GM18507 (cell line): ENCODE data around the gene FLAD1.
A peak's percentile ranks its signal among the peaks of the same experiment; 100 is the strongest.

ENCODE experiments used
- DNase-seq: peaks from one replicate; pipeline ENCODE4 v3.0.0; 2011; ENCODE audit warnings: low read depth; ENCODE audit not compliant: insufficient read length; ENCODE audit errors: extremely low spot score
- FAIRE-seq: peaks from 2 replicates; lab custom pipeline; 2011; peaks lifted over from hg19 to GRCh38; lab: Jason Lieb, UNC

FLAD1 gene

GRCh38 chr1:154982897-154983648 lies at the start of gene FLAD1:
TSS of gene FLAD1 (plus strand) at chr1:154983344. CDS start at chr1:154983695, 351 bp downstream.
- peak; percentile 95 for FAIRE-seq

GRCh38 chr1:154934358-154934948 lies 48.7 kb upstream of the FLAD1 start:
- FAIRE-seq, result no peak

More at GRCh38 chr1:154982897-154983648, at the start of gene FLAD1:
- peak; percentile 94 for DNase-seq

GRCh38 chr1:154935749-154936554 lies 47.2 kb upstream of the FLAD1 start:
- DNase-seq, result no peak

More at GRCh38 chr1:154934358-154934948, 48.7 kb upstream of the FLAD1 start:
- no peak for DNase-seq

GRCh38 chr1:154936555-154937084 lies 46.5 kb upstream of the FLAD1 start, which contains the start of gene PMVK:
TSS of gene PMVK (minus strand) at chr1:154936719. CDS start at chr1:154936685, 34 bp downstream.
- FAIRE-seq, result no peak
- peak; percentile 82 for DNase-seq

More at GRCh38 chr1:154935749-154936554, 47.2 kb upstream of the FLAD1 start:
- FAIRE-seq, result peak; percentile 21

- DNase-seq, result peak; percentile 65
- FAIRE-seq, result peak; percentile 85
Measured at GRCh38 chr1:154937085-154937987, 45.8 kb upstream of the FLAD1 start.

GRCh38 chr1:154937988-154938386 lies 45.2 kb upstream of the FLAD1 start:
- no peak for FAIRE-seq
- DNase-seq, result no peak

- FAIRE-seq (no peak), DNase-seq (no peak)
Measured at GRCh38 chr1:154938604-154939399, 44.3 kb upstream of the FLAD1 start.

DNA sequence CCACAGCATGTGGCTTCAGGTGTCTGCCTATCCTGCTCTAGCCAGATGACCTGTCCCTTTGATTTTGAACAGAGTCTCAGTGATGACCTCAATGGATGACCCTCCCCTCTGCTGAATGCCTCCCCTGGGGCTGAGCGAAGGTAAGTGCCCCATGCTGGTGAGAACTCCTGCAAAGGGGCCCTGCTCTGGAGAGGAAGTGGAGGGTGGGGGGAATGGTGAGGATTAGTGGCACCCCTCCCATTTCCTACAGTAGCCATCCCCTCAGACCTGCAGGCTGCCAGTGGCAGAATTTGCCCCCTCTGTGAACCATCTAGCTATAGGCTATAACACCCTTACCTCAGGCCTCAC lies 43.0 kb upstream of the FLAD1 start:
- no peak for DNase-seq
- no peak for FAIRE-seq

- DNase-seq (no peak), FAIRE-seq (peak; percentile 48)
Measured at GRCh38 chr1:154940651-154941194, 42.4 kb upstream of the FLAD1 start.

DNA sequence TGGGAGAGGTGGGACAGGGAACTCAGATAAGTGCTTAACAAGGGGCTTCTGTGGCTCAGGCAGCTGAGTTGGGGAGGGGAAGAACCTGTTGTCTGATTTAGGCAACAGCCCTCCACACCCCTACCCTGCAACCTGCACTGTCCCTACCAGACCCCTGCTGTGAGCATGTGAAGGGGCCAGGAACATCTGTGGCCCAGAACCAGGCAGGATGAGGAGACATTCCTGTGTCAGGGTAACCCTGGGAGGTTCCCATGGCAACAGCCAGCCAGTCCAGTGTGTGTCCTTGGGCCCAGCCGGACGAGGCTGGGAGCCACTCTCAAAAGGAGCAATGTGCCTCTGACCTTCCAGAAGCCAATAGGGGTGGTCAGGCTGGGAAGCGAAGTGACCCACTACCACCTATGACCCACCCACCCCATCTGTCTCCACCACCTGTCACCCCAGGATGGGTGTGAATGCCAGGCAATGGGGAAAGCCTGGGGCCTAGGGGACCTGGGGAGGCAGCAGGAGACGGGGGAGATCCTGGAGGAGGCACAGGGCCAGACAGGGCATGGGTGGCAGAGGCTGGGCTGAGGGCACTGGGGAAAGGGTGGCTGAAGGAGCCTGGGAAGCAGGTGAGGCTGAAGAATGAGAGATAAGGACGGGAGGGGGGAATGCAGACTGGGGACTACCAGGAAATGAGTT lies 41.7 kb upstream of the FLAD1 start:
- DNase-seq (no peak), FAIRE-seq (no peak)

DNA sequence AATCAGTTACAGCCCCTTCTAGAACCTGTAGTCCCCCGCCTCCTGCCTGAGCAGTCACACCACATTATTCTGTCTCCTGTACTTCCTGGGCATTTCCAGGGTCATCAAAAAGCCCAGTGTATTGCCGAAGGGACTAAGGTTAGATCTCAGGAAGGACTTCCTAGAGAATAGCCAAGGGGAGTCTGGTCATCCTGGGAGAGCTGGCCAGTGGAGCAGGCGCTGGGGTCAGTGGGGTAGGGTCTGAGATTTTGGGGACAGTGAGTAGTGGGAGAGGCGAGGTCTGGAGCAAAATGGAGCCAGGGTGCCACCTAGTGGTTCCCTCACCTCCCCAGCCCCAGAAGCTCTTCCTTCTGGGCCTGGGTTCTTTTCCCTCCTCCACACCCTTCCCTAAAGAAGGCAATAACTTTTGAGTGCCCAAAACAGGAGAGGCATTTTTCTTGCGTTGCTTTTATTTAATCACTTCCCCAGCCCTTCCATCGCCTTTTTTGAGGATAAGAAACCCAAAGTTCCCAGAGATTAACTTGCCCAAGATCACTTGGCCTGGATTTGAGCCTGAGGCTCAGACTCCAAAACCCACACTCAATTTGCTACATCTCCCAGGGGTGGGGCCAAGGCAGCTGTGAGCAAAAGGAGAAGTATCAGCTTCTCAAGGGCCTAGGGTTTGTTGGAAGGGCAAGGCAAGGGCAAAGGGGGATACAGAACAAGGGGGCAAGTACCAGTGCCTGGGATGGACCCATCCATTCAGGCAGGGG lies 39.3 kb upstream of the FLAD1 start:
- DNase-seq (no peak), FAIRE-seq (peak; percentile 87)

DNA sequence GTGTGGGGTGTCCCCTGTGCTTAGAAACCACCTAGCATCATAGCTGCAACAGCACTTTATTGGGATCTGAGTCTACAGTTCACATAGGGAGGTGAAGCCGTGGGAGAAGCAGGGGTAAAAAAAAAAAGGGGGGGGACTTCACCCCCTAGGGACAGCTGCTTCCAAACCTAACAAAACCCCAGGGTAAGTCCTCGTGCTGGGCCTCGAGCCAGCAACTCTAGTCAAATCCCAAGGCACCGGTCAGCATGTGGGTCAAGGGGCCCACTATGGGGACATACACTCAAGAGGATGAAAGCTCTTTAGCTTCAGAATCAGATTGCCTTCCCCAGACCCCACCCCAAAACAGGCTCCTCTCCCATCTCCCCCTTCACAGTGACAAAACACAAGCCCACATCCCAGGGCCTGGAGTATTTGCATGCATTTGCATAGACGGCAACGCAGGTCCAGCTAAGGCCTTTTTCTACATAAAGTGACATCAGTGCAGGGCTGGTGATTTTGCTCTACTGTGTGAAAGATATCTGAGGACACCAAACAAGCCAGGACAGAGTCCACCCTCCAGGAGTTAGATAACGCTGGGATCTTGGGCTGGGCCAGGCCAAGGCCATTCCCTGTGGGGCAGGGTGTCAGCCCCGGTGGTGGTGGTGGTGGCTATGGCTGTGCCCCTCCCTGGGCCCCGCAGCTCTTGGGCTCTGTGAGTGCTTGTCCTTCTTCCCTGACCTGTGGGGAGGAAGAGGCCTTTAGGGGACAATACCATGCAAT lies 38.6 kb upstream of the FLAD1 start:
- FAIRE-seq (no peak), DNase-seq (no peak)

DNA sequence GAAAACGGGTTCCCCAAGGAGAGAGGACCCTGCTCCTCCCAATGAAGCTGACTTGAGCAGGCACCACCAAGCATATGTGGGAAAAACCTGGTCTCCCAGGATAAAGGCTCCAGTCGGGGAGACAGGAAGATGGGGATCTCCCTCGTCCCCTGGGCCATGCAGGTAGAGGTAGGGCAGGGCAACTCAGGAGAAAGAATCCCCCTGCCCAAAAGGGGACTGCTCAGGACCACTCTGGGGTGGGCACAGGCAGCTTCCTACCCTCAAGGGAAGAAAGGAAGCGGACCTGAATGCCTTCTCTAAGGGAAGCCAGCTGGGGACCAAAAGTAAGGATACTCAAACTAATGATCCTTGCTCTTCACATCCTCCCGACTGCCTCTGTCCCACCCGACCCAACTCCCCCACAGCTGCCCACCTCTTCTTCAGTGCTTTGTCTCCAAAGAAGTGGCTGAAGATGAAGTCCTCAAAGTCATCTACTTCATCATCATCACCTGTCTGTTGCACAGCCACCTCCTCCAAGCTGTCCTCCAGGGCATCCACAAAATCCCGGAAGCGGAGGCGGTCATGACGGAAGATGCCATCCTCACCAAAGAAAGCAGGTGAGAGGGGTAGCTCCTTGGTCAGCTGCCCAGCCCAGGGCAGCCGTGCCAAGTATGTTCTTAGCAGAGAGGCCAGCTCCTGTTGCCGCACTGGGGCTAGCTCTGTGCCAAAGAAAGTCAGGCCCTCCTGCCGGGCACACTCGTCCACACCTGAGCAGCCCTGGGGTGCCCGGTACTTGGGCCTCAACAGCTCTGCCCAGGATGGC lies 37.8 kb upstream of the FLAD1 start:
- no peak for FAIRE-seq
- no peak for DNase-seq

- FAIRE-seq (no peak), DNase-seq (no peak)
Measured at GRCh38 chr1:154945962-154946850, 36.9 kb upstream of the FLAD1 start.
